Medulla oblongata (tissue), 1 donor: ENCODE data around the gene CNGA2.

Experiments used
- DNase-seq: peaks from one replicate; pipeline ENCODE4 v3.0.0-alpha.2; 2015; ENCODE audit errors: extremely low spot score

Gene CNGA2

GRCh38 chrX:151711787-151712186, 22.8 kb upstream of the CNGA2 start:
- DNase-seq, result no peak

GRCh38 chrX:151712253-151712652, 22.3 kb upstream of the CNGA2 start:
- no peak for DNase-seq

GRCh38 chrX:151713849-151714248, 20.7 kb upstream of the CNGA2 start:
- no peak for DNase-seq

- DNase-seq, result no peak
Observed at GRCh38 chrX:151714362-151714761, 20.2 kb upstream of the CNGA2 start.

- no peak for DNase-seq
Observed at GRCh38 chrX:151715752-151716151, 18.8 kb upstream of the CNGA2 start, which contains the start of gene FATE1. TSS of gene FATE1 (plus strand) at chrX:151716035. CDS start at chrX:151716120, 85 bp downstream.

- no peak for DNase-seq
Observed at GRCh38 chrX:151722241-151722846, 12.2 kb upstream of the CNGA2 start.

- DNase-seq, result no peak
Observed at GRCh38 chrX:151723156-151723760, 11.3 kb upstream of the CNGA2 start.

- DNase-seq, result no peak
Observed at GRCh38 chrX:151724563-151725337, 9.8 kb upstream of the CNGA2 start.

- DNase-seq, result no peak
Observed at GRCh38 chrX:151725338-151725614, 9.3 kb upstream of the CNGA2 start.

GRCh38 chrX:151726751-151727150, 7.8 kb upstream of the CNGA2 start:
- no peak for DNase-seq

GRCh38 chrX:151727346-151727745, 7.2 kb upstream of the CNGA2 start:
- DNase-seq, result no peak

GRCh38 chrX:151729056-151729725, 5.4 kb upstream of the CNGA2 start:
- no peak for DNase-seq

- DNase-seq, result no peak
Observed at GRCh38 chrX:151735219-151735618, 673 bp downstream of the CNGA2 start.

GRCh38 chrX:151736685-151737084, 2.1 kb downstream of the CNGA2 start:
- no peak for DNase-seq

GRCh38 chrX:151737494-151737893, 2.9 kb downstream of the CNGA2 start:
- no peak for DNase-seq

- DNase-seq, result no peak
Observed at GRCh38 chrX:151738751-151739150, 4.2 kb downstream of the CNGA2 start.

GRCh38 chrX:151741606-151742005, 7.1 kb downstream of the CNGA2 start:
- no peak for DNase-seq

- no peak for DNase-seq
Observed at GRCh38 chrX:151742311-151742710, 7.8 kb downstream of the CNGA2 start.

GRCh38 chrX:151743651-151744470, 9.3 kb downstream of the CNGA2 start:
- no peak for DNase-seq

GRCh38 chrX:151745651-151746050, 11.1 kb downstream of the CNGA2 start:
- DNase-seq, result no peak

- DNase-seq, result no peak
Observed at GRCh38 chrX:151746502-151746901, 12.0 kb downstream of the CNGA2 start.

GRCh38 chrX:151750511-151750910, 16.0 kb downstream of the CNGA2 start:
- no peak for DNase-seq
